IMR-90 (cell line): ENCODE results near the gene F10. TPM values are rescaled to one million over a fixed set of nuclear protein-coding genes. Genes with fewer than 3 reads are reported as not detected.

Source experiments
- ATAC-seq: fragments of 200-7000 bp; cut with Tn5 transposase; 2 replicates; pipeline ENCODE4 v1.9.1; 2020; ENCODE audit warnings: low read depth, mild to moderate bottlenecking, moderate library complexity
- BruUV-seq: library from RNA; stranded (reverse); fragments of 400-500 nt; replicated peaks from 2 replicates; lab custom pipeline; 2021; lab: Mats Ljungman, UMichigan
- CTCF ChIA-PET: fragments of 300-600 bp; formaldehyde crosslinking; extraction: SDS; loops from one replicate; lab custom pipeline; 2021; ENCODE audit warnings: antibody characterized with exemption; lab: Yijun Ruan, JAX
- POLR2A ChIA-PET: fragments of 300-600 bp; sonication (Branson Sonifier 250); formaldehyde crosslinking; loops from one replicate; lab custom pipeline; 2022; ENCODE audit warnings: antibody characterized with exemption; ENCODE audit not compliant: unreplicated experiment; lab: Charles Lee
- DNase-seq: peaks from one replicate; pipeline ENCODE4 v3.0.0; 2013
- H2AFZ ChIP-seq: replicated peaks from 2 replicates; pipeline ENCODE3; 2013; ENCODE audit warnings: low read length, mild to moderate bottlenecking; ENCODE audit not compliant: poor library complexity
- H2AK5ac ChIP-seq: 2 replicates; pipeline ENCODE4 v1.6.1; 2013; ENCODE audit warnings: low read depth, low read length, inconsistent platforms
- H2AK9ac ChIP-seq: replicated peaks from 2 replicates; pipeline ENCODE3; 2013; ENCODE audit warnings: mild to moderate bottlenecking, low read depth, low read length, moderate library complexity; ENCODE audit not compliant: poor library complexity
- H2BK120ac ChIP-seq: 2 replicates; pipeline ENCODE4 v1.6.1; 2013; ENCODE audit warnings: low read depth, low read length, inconsistent platforms
- H2BK15ac ChIP-seq: 3 replicates; pipeline ENCODE4 v1.6.1; 2013; ENCODE audit warnings: low read depth, low read length, inconsistent platforms
- H2BK20ac ChIP-seq: 2 replicates; pipeline ENCODE4 v1.6.1; 2013; ENCODE audit warnings: low read depth, mild to moderate bottlenecking, inconsistent platforms, low read length, moderate library complexity
- H2BK5ac ChIP-seq: 2 replicates; pipeline ENCODE4 v1.6.1; 2013; ENCODE audit warnings: mild to moderate bottlenecking, low read depth, low read length, inconsistent platforms; ENCODE audit not compliant: poor library complexity, severe bottlenecking
- H3K14ac ChIP-seq: replicated peaks from 2 replicates; pipeline ENCODE4 v1.6.1; 2013; ENCODE audit warnings: low read depth, low read length, inconsistent platforms
- H3K18ac ChIP-seq: 2 replicates; pipeline ENCODE4 v1.6.1; 2013; ENCODE audit warnings: low read depth, low read length, control low read depth
- H3K23ac ChIP-seq: 2 replicates; pipeline ENCODE4 v1.6.1; 2013; ENCODE audit warnings: low read depth, low read length, inconsistent platforms
- H3K27ac ChIP-seq: 2 replicates; pipeline ENCODE4 v1.5.1; 2013; ENCODE audit warnings: mild to moderate bottlenecking, control low read depth, low read length; ENCODE audit not compliant: insufficient read depth
- H3K27me3 ChIP-seq: 2 replicates; pipeline ENCODE4 v1.6.1; 2013; ENCODE audit warnings: low read length; ENCODE audit not compliant: control insufficient read depth, insufficient read depth
- H3K36me3 ChIP-seq: 2 replicates; pipeline ENCODE4 v1.6.1; 2013; ENCODE audit warnings: low read length, mixed read lengths; ENCODE audit not compliant: control insufficient read depth, insufficient read depth
- H3K4ac ChIP-seq: 2 replicates; pipeline ENCODE4 v1.6.1; 2013; ENCODE audit warnings: low read depth, low read length, inconsistent platforms
- H3K4me1 ChIP-seq: 2 replicates; pipeline ENCODE4 v1.6.1; 2013; ENCODE audit warnings: low read length, mixed read lengths; ENCODE audit not compliant: control insufficient read depth, insufficient read depth
- H3K4me2 ChIP-seq: 2 replicates; pipeline ENCODE4 v1.6.1; 2013; ENCODE audit warnings: low read depth, mild to moderate bottlenecking, control low read depth, low read length, moderate library complexity
- H3K4me3 ChIP-seq: 2 replicates; pipeline ENCODE4 v1.5.1; 2013; ENCODE audit warnings: low read depth, mild to moderate bottlenecking, control low read depth, low read length, moderate library complexity; ENCODE audit not compliant: insufficient read depth
- H3K56ac ChIP-seq: 2 replicates; pipeline ENCODE4 v1.6.1; 2013; ENCODE audit warnings: low read length, inconsistent platforms; ENCODE audit not compliant: insufficient read depth; ENCODE audit errors: extremely low read depth
- H3K79me1 ChIP-seq, 2 experiments: 2 replicates each; pipeline ENCODE4 v1.6.1; 2013; ENCODE audit warnings: low read length in 2 of 2, inconsistent platforms in 1 of 2, low read depth in 1 of 2
- H3K9ac ChIP-seq: 2 replicates; pipeline ENCODE4 v1.6.1; 2013; ENCODE audit warnings: low read depth, low read length, control low read depth
- H3K9me1 ChIP-seq: 2 replicates; pipeline ENCODE4 v1.6.1; 2013; ENCODE audit warnings: low read length, inconsistent platforms; ENCODE audit not compliant: insufficient read depth
- H3K9me3 ChIP-seq: 2 replicates; pipeline ENCODE4 v1.6.1; 2013; ENCODE audit warnings: low read length; ENCODE audit not compliant: control insufficient read depth, insufficient read depth
- H4K20me1 ChIP-seq: 2 replicates; pipeline ENCODE4 v1.6.1; 2013; ENCODE audit warnings: low read length, inconsistent platforms; ENCODE audit not compliant: insufficient read depth
- H4K5ac ChIP-seq: 2 replicates; pipeline ENCODE4 v1.6.1; 2013; ENCODE audit warnings: mild to moderate bottlenecking, low read depth, low read length, control low read depth
- H4K8ac ChIP-seq, 2 experiments: 2 replicates each; pipeline ENCODE4 v1.6.1; 2013; ENCODE audit warnings: low read depth in 2 of 2, low read length in 2 of 2, control low read depth in 1 of 2, inconsistent platforms in 1 of 2
- H4K91ac ChIP-seq: 2 replicates; pipeline ENCODE4 v1.6.1; 2013; ENCODE audit warnings: low read depth, low read length, inconsistent platforms; ENCODE audit not compliant: insufficient read depth
- BHLHE40 ChIP-seq: fragments of 150-350 bp; IDR thresholded peaks from 2 replicates; pipeline ENCODE4 v1.6.1; 2016; ENCODE audit warnings: mild to moderate bottlenecking, low read depth, low read length
- CEBPB ChIP-seq: IDR thresholded peaks from 2 replicates; pipeline ENCODE4 v1.6.1; 2012; ENCODE audit warnings: low read depth, low read length, improper control_type of control experiment
- CHD1 ChIP-seq: IDR thresholded peaks from 2 replicates; pipeline ENCODE4 v1.6.1; 2012; ENCODE audit warnings: low read depth, low read length, improper control_type of control experiment
- FOS ChIP-seq: fragments of 150-350 bp; IDR thresholded peaks from 2 replicates; pipeline ENCODE4 v1.6.1; 2016; ENCODE audit warnings: low read depth, low read length
- MAFK ChIP-seq: IDR thresholded peaks from 2 replicates; pipeline ENCODE4 v1.6.1; 2012; ENCODE audit warnings: low read depth, low read length, improper control_type of control experiment
- MAZ ChIP-seq: IDR thresholded peaks from 2 replicates; pipeline ENCODE4 v1.6.1; 2012; ENCODE audit warnings: low read depth, mild to moderate bottlenecking, low read length, improper control_type of control experiment, moderate library complexity, borderline replicate concordance
- MXI1 ChIP-seq: IDR thresholded peaks from 2 replicates; pipeline ENCODE4 v1.6.1; 2012; ENCODE audit warnings: low read depth, mild to moderate bottlenecking, low read length, moderate library complexity, borderline replicate concordance
- NFE2L2 ChIP-seq: fragments of 150-350 bp; IDR thresholded peaks from 2 replicates; pipeline ENCODE4 v1.6.1; 2016; ENCODE audit warnings: low read depth, mild to moderate bottlenecking, low read length
- POLR2A ChIP-seq: IDR thresholded peaks from 2 replicates; pipeline ENCODE4 v1.6.1; 2012; ENCODE audit warnings: mild to moderate bottlenecking, low read depth, low read length
- RAD21 ChIP-seq: IDR thresholded peaks from 2 replicates; pipeline ENCODE4 v1.6.1; 2012; ENCODE audit warnings: low read length, improper control_type of control experiment
- RCOR1 ChIP-seq: IDR thresholded peaks from 2 replicates; pipeline ENCODE4 v1.6.1; 2012; ENCODE audit warnings: mild to moderate bottlenecking, low read length, improper control_type of control experiment; ENCODE audit not compliant: insufficient replicate concordance
- RFX5 ChIP-seq: IDR thresholded peaks from 2 replicates; pipeline ENCODE4 v1.8.0; 2012; ENCODE audit warnings: low read depth, mild to moderate bottlenecking, low read length, moderate library complexity
- SMC3 ChIP-seq: fragments of 150-350 bp; IDR thresholded peaks from 2 replicates; pipeline ENCODE4 v1.6.1; 2016; ENCODE audit warnings: low read depth, mild to moderate bottlenecking, antibody characterized with exemption, low read length, moderate library complexity
- WGBS, 2 experiments: methylation state at CpG; one replicate each; pipeline versions ENCODE4 v1.1.5 to v1.1.7; 2013; ENCODE audit warnings: missing lambda C conversion rate in 2 of 2; ENCODE audit not compliant: insufficient read length in 1 of 2; ENCODE audit errors: extremely low coverage in 2 of 2; 5-methylcytosine and 5-hydroxymethylcytosine counted together
- dilution Hi-C: fragments of 300-500 bp; cut with HindIII; formaldehyde crosslinking; loops from one replicate; pipeline ENCODE4 v1.14.3; 2018; ENCODE audit warnings: low sequenced_read_pairs; ENCODE audit not compliant: unreplicated experiment
- in situ Hi-C: fragments of 300-500 bp; cut with MboI; formaldehyde crosslinking; loops from 3 replicates; pipeline ENCODE4 v1.14.3; 2019; ENCODE audit warnings: low sequenced_read_pairs, inconsistent platforms, mixed read lengths
- intact Hi-C: fragments of 100-400 bp; cut with micrococcal nuclease; formaldehyde crosslinking; loops from 2 replicates; pipeline ENCODE4 v1.10.0; 2022
- polyA plus RNA-seq, 3 experiments: library from polyadenylated mRNA; depleted of rRNA; stranded (reverse); fragments of >200 nt; gene quantifications; 2 replicates each; pipeline ENCODE4 v1.2.3, GENCODE V29; 2012; ENCODE audit warnings: low replicate concordance in 1 of 3
- total RNA-seq: library from RNA; depleted of rRNA; stranded (reverse); fragments of >200 nt; gene quantifications from 2 replicates; pipeline ENCODE4 v1.2.3, GENCODE V29; 2012
- TF ChIP-seq, protein P1 (sequence below): fragments of 150-350 bp; IDR thresholded peaks from 2 replicates; pipeline ENCODE4 v1.6.1; 2016; ENCODE audit warnings: low read depth, mild to moderate bottlenecking, low read length, moderate library complexity, borderline replicate concordance
- TF ChIP-seq, protein P2 (sequence below): fragments of 150-350 bp; IDR thresholded peaks from 2 replicates; pipeline ENCODE4 v1.6.1; 2017; ENCODE audit warnings: mild to moderate bottlenecking, antibody characterized with exemption, low read length, low read depth

Gene F10
- total and polyA plus RNA-seq, 2 of the 4 experiments (the other 2 are of a cell fraction), result 9.1 to 19.5 TPM

DNA sequence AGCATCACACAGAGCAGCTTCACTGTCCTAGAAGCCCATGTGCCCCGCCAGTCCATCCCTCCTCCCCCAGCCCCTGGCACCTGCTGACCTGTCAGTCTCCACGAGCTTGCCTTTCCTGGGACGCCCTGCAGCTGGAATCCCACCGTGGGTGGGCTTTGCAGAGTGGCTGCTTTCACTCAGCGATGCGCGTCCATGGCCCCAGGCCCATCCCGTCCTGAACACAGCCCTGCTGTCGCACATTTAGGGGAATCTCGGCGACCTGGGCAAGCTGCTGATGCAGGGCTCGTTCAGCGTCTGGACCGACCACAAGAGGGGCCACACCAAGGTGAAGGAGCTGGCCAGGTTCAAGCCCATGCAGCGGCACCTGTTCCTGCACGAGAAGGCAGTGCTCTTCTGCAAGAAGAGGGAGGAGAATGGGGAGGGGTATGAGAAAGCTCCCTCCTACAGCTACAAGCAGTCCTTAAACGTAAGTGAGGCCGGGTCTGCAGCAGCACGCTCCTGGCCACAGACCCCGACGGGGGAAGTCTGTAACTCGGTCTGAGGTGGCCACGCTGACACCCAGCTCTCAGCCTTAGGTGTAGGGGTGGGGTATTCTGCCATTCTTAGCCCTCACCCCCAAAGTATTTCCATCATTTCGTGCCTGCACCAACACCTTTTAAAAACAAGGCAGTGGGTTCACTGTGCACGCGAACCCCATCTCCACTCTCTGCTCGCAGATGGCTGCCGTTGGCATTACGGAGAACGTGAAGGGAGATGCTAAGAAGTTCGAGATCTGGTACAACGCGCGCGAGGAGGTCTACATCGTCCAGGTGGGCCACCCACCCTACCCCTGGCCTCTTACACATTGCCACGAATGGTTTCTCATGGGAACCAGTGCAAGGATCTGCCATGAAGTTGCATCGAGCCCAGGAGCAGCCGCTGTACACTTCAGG lies 35.3 kb upstream of the F10 start:
- POLR2A ChIA-PET, result no interaction called here
- Histone ChIP-seq H4K5ac (no peak overlapping the region), H3K27ac (no peak overlapping the region), H3K56ac (no peak overlapping the region), H2BK120ac (no peak overlapping the region), H3K14ac (no peak overlapping the region), H2AK5ac (no peak overlapping the region), H3K36me3 (no peaks in the 10 kb centered on the region), H3K4ac (no peak overlapping the region), H3K9ac (no peak overlapping the region), H3K27me3 (peaks cover 54% of the 10 kb centered on the region), H3K9me1 (no peaks in the 10 kb centered on the region), H4K8ac (no peak overlapping the region), H3K4me1 (no peaks in the 10 kb centered on the region), H2BK15ac (no peak overlapping the region), H3K23ac (no peak overlapping the region), H3K4me2 (no peak overlapping the region), H2AK9ac (no peak overlapping the region), H2BK20ac (no peak overlapping the region), H3K79me1 (no peaks in the 10 kb centered on the region), H2AFZ (no peak overlapping the region), H3K4me3 (no peak overlapping the region), H4K91ac (no peak overlapping the region), H3K18ac (no peak overlapping the region), H3K9me3 (no peaks in the 10 kb centered on the region; the same call in 1 of the 2 replicates), H4K20me1 (no peaks in the 10 kb centered on the region), H2BK5ac (no peak overlapping the region)
- 71% methylated on average over 16 of the region's 39 CpGs; no CpG with 5 or more reads in 1 of the 2 experiments for WGBS, 2 experiments
- BruUV-seq, result no TSS peak
- intact Hi-C loops, result no loop called here
- dilution Hi-C loops, result no loop called here
- no peak for DNase-seq
- ATAC-seq, result no peak
- CTCF ChIA-PET, result no interaction called here
- in situ Hi-C loops, result no loop called here
- TF ChIP-seq RFX5, result no peak
- TF ChIP-seq POLR2A, result no peak
- TF ChIP-seq FOS, result no peak
- TF ChIP-seq RAD21, result no peak
- no peak for TF ChIP-seq BHLHE40
- TF ChIP-seq MAZ, result no peak
- no peak for TF ChIP-seq CEBPB
- TF ChIP-seq, protein P1, sequence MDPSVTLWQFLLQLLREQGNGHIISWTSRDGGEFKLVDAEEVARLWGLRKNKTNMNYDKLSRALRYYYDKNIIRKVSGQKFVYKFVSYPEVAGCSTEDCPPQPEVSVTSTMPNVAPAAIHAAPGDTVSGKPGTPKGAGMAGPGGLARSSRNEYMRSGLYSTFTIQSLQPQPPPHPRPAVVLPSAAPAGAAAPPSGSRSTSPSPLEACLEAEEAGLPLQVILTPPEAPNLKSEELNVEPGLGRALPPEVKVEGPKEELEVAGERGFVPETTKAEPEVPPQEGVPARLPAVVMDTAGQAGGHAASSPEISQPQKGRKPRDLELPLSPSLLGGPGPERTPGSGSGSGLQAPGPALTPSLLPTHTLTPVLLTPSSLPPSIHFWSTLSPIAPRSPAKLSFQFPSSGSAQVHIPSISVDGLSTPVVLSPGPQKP, result no peak
- TF ChIP-seq SMC3, result no peak
- TF ChIP-seq RCOR1, result no peak
- no peak for TF ChIP-seq MXI1
- TF ChIP-seq, protein P2, sequence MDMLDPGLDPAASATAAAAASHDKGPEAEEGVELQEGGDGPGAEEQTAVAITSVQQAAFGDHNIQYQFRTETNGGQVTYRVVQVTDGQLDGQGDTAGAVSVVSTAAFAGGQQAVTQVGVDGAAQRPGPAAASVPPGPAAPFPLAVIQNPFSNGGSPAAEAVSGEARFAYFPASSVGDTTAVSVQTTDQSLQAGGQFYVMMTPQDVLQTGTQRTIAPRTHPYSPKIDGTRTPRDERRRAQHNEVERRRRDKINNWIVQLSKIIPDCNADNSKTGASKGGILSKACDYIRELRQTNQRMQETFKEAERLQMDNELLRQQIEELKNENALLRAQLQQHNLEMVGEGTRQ, result no peak
- TF ChIP-seq NFE2L2, result no peak
- TF ChIP-seq CHD1, result no peak
- TF ChIP-seq MAFK, result no peak
